ENCODE results near the gene PHF3.

DNA sequence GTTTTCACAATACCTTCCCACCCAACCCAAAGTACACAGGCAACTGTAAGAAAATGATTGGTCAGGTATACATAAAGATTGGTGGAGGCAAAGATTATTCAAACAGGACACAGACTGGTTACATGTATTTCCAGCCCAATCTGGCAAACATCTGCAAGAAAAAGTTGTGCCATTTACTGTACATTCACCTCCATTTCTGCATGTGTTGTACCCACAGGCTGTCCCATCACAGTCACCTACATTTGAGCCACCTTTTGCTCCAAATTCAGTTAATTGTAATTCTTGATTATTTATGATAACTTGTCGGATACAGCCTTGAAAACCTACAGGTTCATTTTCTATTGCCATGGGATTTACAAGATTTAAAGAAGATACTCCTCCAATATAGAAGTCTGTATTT lies 85.6 kb downstream of the PHF3 start:
- TF ChIP-seq CTCF (IDR thresholded peaks at IDR 0.05) = no peak
- TF ChIP-seq EP300 (IDR thresholded peaks at IDR 0.05) = no peak
- TF ChIP-seq POLR2AphosphoS5 (IDR thresholded peaks at IDR 0.05) = no peak
- no peak for TF ChIP-seq POLR2A (IDR thresholded peaks at IDR 0.05)

All from gastroesophageal sphincter (tissue), 3 donors.